GM10847 (cell line): ENCODE data around the gene SP140.

Experiments used
- POLR2A ChIP-seq: IDR thresholded peaks from 2 replicates; pipeline ENCODE4 v1.6.1; 2011; ENCODE audit not compliant: insufficient read length; ENCODE audit errors: extremely low read depth

The SP140 gene

GRCh38 chr2:230327418-230328154 is 102.0 kb downstream of the SP140 start:
- no peak for TF ChIP-seq POLR2A

GRCh38 chr2:230328155-230328458 is 102.6 kb downstream of the SP140 start:
- no peak for TF ChIP-seq POLR2A

GRCh38 chr2:230329946-230330605 is 104.5 kb downstream of the SP140 start:
- no peak for TF ChIP-seq POLR2A

GRCh38 chr2:230330725-230331124 is 105.2 kb downstream of the SP140 start:
- no peak for TF ChIP-seq POLR2A

- TF ChIP-seq POLR2A, result no peak
Measured at GRCh38 chr2:230335461-230335863, 109.9 kb downstream of the SP140 start.

GRCh38 chr2:230335864-230336506 is 110.4 kb downstream of the SP140 start:
- no peak for TF ChIP-seq POLR2A

- TF ChIP-seq POLR2A, result no peak
Measured at GRCh38 chr2:230343747-230344146, 118.2 kb downstream of the SP140 start.

GRCh38 chr2:230346465-230346864 is 120.9 kb downstream of the SP140 start:
- no peak for TF ChIP-seq POLR2A

- TF ChIP-seq POLR2A, result no peak
Measured at GRCh38 chr2:230346921-230347533, 121.5 kb downstream of the SP140 start.

- TF ChIP-seq POLR2A, result no peak
Measured at GRCh38 chr2:230347659-230348305, 122.2 kb downstream of the SP140 start.

GRCh38 chr2:230348787-230349186 is 123.3 kb downstream of the SP140 start:
- no peak for TF ChIP-seq POLR2A

GRCh38 chr2:230356084-230356483 is 130.5 kb downstream of the SP140 start:
- no peak for TF ChIP-seq POLR2A

GRCh38 chr2:230358305-230358704 is 132.8 kb downstream of the SP140 start:
- no peak for TF ChIP-seq POLR2A

GRCh38 chr2:230360028-230360427 is 134.5 kb downstream of the SP140 start:
- TF ChIP-seq POLR2A, result no peak

- no peak for TF ChIP-seq POLR2A
Measured at GRCh38 chr2:230362030-230362691, 136.6 kb downstream of the SP140 start.
